Motor neuron (in vitro differentiated cells): ENCODE results near the gene SLC38A11. TPM values are rescaled to one million over a fixed set of nuclear protein-coding genes. Genes with fewer than 3 reads are reported as not detected.
"Not testable (repeated sequence)": the region's sequence is repeated elsewhere in the genome, so short reads cannot be mapped to it uniquely, and the experiment has no call there.

ENCODE experiments used
- ATAC-seq, 8 experiments: fragments of 200-7000 bp; cut with Tn5 transposase; replicated peaks in 6 of 8; 2 replicates each; pipeline ENCODE4 v1.8.0; 2021; ENCODE audit warnings: mild to moderate bottlenecking in 8 of 8, moderate library complexity in 8 of 8
- H3K27ac ChIP-seq, 2 donors: fragments of 250-450 bp; sonication (Bioruptor Pico); 2 replicates each; pipeline ENCODE4 v1.9.0; 2021; ENCODE audit warnings: antibody characterized with exemption in 2 of 2, mild to moderate bottlenecking in 2 of 2, moderate library complexity in 1 of 2
- H3K4me1 ChIP-seq, 2 donors: fragments of 250-450 bp; sonication (Bioruptor Pico); replicated peaks in 1 of 2; 2 replicates each; pipeline ENCODE4 v1.6.1; 2021; ENCODE audit warnings: antibody characterized with exemption in 2 of 2, mild to moderate bottlenecking in 2 of 2, moderate library complexity in 1 of 2
- H3K4me3 ChIP-seq, 5 donors: fragments of 250-450 bp; sonication (Bioruptor Pico); 2 replicates each; pipeline ENCODE4 v1.9.0; 2021; ENCODE audit warnings: antibody characterized with exemption in 5 of 5, mild to moderate bottlenecking in 5 of 5, moderate library complexity in 4 of 5
- WGBS, 10 experiments: fragments of 450-650 bp; shearing (Covaris generic); methylation state at CpG; one replicate each; pipeline ENCODE4 v1.0.0; 2022; 5-methylcytosine and 5-hydroxymethylcytosine counted together
- in situ Hi-C, 9 experiments: fragments of 400-800 bp; cut with MboI; loops; one replicate each; pipeline ENCODE4 v1.15.0; 2021; ENCODE audit warnings: low sequenced_read_pairs in 9 of 9, low pct_unique_long_range_greater_than_20kb in 2 of 9; ENCODE audit not compliant: unreplicated experiment in 9 of 9
- total RNA-seq, 8 experiments: library from RNA; unstranded; fragments of 300-600 nt; gene quantifications; 2 replicates each; pipeline versions ENCODE4 v1.2.3 to v1.2.4, GENCODE V29; 2022

The SLC38A11 gene
- total RNA-seq, 8 experiments from 2014 or later, result 0.10 to 0.38 (median 0.22) TPM; not detected in 4

DNA sequence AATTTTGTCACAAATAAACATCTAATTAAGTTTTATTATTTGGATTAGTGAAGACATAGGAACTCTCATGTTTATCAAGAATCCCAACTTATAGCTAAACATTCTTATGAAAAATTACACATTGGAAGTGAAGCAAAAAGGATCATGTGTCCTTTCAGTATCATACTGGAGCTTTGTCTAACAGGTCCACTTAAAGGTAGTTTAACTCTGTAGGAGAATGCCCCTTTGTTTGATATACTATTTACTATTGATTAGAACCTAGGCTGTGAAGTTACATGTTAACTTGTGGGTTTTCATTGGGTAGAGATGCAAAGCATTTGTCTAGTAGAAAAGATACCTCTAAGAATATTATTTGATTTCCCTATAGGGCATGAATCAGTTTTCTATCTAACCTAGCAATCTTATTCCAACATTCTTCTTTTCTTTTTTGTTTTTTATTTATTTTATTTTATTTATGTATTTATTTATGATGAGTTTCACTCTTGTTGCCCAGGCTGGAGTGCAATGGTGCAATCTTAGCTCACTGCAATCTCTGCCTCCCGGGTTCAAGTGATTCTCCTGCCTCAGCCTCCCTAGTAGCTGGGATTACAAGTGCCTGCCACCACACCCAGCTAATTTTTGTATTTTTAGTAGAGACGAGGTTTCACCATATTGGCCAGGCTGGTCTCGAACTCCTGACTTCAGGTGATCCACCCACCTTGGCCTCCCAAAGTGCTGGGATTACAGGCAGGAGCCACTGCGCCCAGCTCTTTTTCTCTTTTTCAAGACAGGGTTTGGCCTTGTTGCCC is 95.2 kb downstream of the SLC38A11 start:
- 88 to 100% (median 100%) methylated on average over 1 to 2 of the region's 4 CpGs; no CpG with 5 or more reads in 1 of the 10 experiments for WGBS, 10 experiments

DNA sequence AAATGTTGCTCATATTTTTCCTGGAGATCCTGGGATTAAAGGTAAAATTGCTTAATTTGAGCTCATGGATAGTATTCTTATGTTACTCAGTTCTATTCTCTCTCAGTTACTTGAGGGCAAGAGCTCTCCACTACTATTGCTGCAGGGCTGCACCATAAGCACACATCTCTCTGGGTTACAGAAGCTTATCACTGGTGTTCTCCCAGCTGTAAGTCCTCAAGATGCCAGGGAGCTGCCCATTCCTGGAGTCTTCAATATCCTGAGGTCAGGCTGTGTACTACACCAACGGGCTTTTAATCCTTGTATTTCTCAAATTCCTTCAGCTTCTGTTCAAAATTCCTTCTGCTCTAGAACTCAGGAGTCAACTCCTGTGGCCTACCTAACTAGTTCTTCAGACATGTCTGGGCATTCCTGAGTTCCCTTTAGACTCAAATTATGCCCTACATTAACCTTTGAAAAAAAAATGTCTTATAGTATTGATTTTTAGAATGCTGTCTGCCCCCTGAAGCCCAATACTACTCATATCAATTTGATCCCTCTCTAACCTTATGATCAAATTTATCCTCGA is 96.0 kb downstream of the SLC38A11 start:
- 14 to 100% (median 62%) methylated on average over 1 to 2 of the region's 2 CpGs; no CpG with 5 or more reads in 2 of the 10 experiments for WGBS, 10 experiments
- Histone ChIP-seq H3K4me3 (no peak overlapping the region), H3K4me1 (no peaks in the 10 kb centered on the region), H3K27ac (no peak overlapping the region)
- in situ Hi-C loops, result no loop called here
- ATAC-seq, result no peak

More for the DNA sequence above, 95.2 kb downstream of the SLC38A11 start:
- H3K27ac ChIP-seq, H3K4me3 ChIP-seq, ATAC-seq, in situ Hi-C loops, H3K4me1 ChIP-seq: not testable (repeated sequence)

DNA sequence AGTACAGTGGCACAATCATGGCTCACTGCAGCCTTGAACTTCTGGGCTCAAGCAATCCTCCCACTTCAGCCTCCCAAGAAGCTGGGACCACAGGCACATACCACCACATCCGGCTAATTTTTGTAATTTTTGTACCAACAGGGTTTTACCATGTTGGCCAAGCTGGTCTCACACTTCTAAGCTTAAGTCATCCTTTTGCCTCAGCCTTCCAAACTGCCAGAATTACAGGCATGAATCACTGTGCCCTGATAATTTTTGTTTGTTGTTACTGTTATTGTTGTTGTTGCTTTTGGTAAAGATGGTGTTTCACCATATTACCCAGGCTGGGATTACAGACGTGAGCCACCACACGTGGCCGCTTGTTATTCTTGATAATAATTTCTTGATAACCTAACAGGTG is 103.2 kb downstream of the SLC38A11 start:
- WGBS, 10 experiments, result 43 to 100% (median 93%) methylated on average over 1 to 4 of the region's 4 CpGs; no CpG with 5 or more reads in 3 of the 10 experiments
- in situ Hi-C loops, result no loop called here
- no peak for ATAC-seq
- no peak overlapping the region for H3K4me3 ChIP-seq
- H3K4me1 ChIP-seq, result no peaks in the 10 kb centered on the region
- no peak overlapping the region for H3K27ac ChIP-seq

DNA sequence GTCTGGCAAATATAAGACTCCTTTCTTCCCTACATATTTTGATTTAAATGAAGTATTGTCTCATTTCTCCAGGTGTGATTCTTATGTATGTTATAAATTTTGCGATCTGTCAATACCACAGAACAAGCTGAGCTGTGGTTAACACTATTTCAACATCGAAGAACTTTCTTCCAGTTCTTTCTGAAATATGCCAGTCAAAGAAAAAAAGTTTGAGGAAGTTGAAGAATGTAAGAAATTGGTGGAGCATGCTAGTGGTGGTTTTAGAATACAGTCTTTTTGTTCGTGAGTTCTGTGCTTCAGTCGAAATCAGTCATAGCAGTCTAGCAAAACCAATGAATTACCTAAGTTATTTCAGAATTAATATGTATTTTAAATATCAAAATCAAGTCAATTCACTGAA is 105.1 kb downstream of the SLC38A11 start:
- Histone ChIP-seq H3K4me1 (no peaks in the 10 kb centered on the region), H3K27ac (no peak overlapping the region), H3K4me3 (no peak overlapping the region)
- 56 to 93% (median 82%) methylated on average over 1 to 4 of the region's 4 CpGs for WGBS, 10 experiments
- no peak for ATAC-seq
- in situ Hi-C loops, result no loop called here

DNA sequence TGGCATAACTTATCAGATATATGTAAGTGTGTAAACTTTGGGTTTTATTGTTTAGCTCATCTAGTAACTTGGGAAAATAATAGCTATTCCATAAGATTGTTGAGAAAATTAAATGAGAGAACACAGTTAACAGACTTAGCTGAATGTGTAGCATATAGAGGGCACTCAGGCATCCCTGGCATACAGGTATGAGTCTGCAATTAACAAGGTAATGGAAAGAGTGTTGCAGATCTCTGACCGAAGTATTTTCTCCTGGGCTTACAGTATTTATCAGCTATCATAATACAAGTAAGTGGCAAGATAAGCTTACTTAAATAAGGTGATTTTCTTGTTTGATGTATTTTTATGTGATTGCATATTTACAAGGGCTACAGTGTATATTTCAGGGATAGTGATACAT is 105.8 kb downstream of the SLC38A11 start:
- no peak overlapping the region for H3K27ac ChIP-seq
- in situ Hi-C loops, result no loop called here
- H3K4me3 ChIP-seq, result no peak overlapping the region
- ATAC-seq, result no peak
- 40 to 100% (median 92%) methylated on average over 1 of the region's 1 CpG; no CpG with 5 or more reads in 2 of the 10 experiments for WGBS, 10 experiments
- no peaks in the 10 kb centered on the region for H3K4me1 ChIP-seq

DNA sequence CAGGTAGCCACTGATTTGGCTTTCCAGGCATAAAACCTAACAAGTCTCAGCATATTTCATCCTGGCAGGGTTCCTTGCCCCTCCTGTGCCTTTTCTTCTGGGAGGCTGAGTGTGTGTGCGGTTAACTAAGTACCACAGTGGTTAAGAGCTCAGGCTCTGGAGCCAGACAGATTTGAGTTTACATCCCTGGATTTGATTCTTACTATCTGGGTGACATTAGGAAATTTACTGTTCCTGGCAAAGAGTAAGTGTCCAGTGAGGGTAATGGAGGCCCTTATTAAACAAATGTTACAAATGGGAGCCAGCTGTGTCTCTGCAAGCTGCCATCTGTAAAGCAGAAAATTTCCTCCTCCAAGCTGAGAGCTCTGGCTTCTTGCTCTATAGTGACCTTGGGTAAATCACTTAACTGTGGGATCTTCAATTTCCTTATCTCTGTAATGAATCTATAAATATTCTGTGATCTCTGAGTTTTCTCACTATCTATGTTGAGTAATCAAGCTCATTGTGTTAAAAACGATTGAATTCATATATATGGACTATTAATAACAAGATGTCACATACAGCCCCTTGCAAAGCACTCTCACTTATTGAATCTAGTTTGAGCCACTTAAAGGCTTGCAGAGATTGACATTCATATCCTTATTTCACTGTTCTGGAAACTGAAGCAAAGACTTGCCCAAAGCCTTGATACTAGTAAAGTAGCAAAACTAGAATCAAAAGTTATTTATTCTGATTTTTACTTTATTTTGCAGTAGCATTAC is 107.2 kb downstream of the SLC38A11 start:
- no peak overlapping the region for H3K27ac ChIP-seq
- in situ Hi-C loops, result no loop called here
- H3K4me3 ChIP-seq, result no peak overlapping the region
- WGBS, 10 experiments, result 0 to 67% (median 55%) methylated on average over 1 to 2 of the region's 2 CpGs; no CpG with 5 or more reads in 1 of the 10 experiments
- H3K4me1 ChIP-seq, result no peaks in the 10 kb centered on the region
- ATAC-seq, result peak in 3 of 8 experiments; percentile 38 to 82 (median 77)

DNA sequence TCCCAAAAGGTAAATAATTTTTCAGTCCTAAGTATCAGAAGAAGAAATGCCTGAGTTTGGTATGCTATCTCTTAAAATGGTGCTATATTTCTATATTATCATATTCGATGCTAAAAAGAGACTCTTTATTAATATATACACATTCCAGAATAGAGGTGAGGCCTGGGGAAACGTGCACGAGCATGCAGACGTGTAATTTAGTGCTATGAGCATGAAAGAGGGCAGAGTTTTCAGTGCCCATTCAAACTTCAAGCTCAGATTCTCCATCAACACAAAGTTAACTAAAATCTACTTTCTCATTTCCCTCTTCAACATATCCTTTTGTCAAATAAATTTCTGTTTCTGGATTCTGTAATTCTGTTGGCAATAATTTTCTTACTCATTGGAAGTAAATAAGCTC is 108.0 kb downstream of the SLC38A11 start:
- Histone ChIP-seq H3K27ac (no peak overlapping the region), H3K4me3 (no peak overlapping the region), H3K4me1 (no peaks in the 10 kb centered on the region)
- in situ Hi-C loops, result no loop called here
- 38 to 78% (median 69%) methylated on average over 1 to 4 of the region's 4 CpGs; no CpG with 5 or more reads in 5 of the 10 experiments for WGBS, 10 experiments
- ATAC-seq, result no peak

DNA sequence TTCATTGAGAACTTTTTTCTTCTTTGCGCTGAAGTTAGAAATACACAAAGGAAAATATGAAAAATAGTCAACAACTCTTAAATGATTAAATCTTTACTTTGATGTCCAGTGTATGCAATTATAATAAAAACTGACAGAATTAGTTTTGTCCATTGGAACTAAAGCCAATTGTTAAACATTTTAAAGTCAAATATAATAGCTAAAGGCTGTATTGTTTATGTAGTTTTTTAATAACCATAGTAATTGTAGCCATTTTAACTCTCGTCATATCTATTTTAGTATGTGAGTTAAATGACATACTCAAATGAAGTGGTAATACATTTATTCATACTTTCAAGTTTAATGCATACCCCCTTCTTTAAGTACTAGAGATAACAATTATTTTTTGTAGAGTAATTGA is 109.0 kb downstream of the SLC38A11 start:
- H3K27ac ChIP-seq, result no peak overlapping the region
- H3K4me1 ChIP-seq, result no peaks in the 10 kb centered on the region
- no peak for ATAC-seq
- WGBS, 10 experiments, result 53 to 100% (median 94%) methylated on average over 2 of the region's 2 CpGs
- no peak overlapping the region for H3K4me3 ChIP-seq
- in situ Hi-C loops, result no loop called here

Other genes starting within 250 kb of the SLC38A11 start
- gene COBLL1, start 113.7 kb downstream of the SLC38A11 start, total RNA-seq, result 10 to 100 TPM in 4 of 8 experiments, 1 to 10 TPM in 3, under 1 TPM in 1; 0.65 to 50.6 (median 8.1) TPM
- gene SCN3A, start 248.5 kb upstream of the SLC38A11 start, total RNA-seq, result 10 to 100 TPM in 5 of 8 experiments, 1 to 10 TPM in 2, under 1 TPM in 1; 0.66 to 42.0 (median 26.2) TPM